PC-9 (cell line): ENCODE measurements around the gene TTC32. TPM values are rescaled to one million over a fixed set of nuclear protein-coding genes. Genes with fewer than 3 reads are reported as not detected.

ENCODE experiments used
- BruUV-seq: library from RNA; stranded (reverse); fragments of 400-500 nt; replicated peaks from 2 replicates; lab custom pipeline; 2021; lab: Mats Ljungman, UMichigan
- CTCF ChIA-PET: fragments of 300-600 bp; sonication (Branson Sonifier 250); formaldehyde crosslinking; loops from one replicate; lab custom pipeline; 2022; ENCODE audit warnings: antibody characterized with exemption; lab: Charles Lee
- POLR2A ChIA-PET: fragments of 300-600 bp; sonication (Branson Sonifier 250); formaldehyde crosslinking; loops from one replicate; lab custom pipeline; 2022; ENCODE audit warnings: antibody characterized with exemption; ENCODE audit not compliant: unreplicated experiment; lab: Charles Lee
- DNase-seq, 2 experiments: peaks; one replicate each; pipeline versions ENCODE4 v3.0.0 to v3.0.0-alpha.2; 2015 to 2022; ENCODE audit warnings: mixed read lengths in 1 of 2
- H2AFZ ChIP-seq: fragments of 200-600 bp; sonication (generic); 2 replicates; pipeline ENCODE4 v1.8.1; 2017; ENCODE audit warnings: antibody characterized with exemption
- H3F3A ChIP-seq: fragments of 200-600 bp; sonication (generic); 2 replicates; pipeline ENCODE4 v1.8.1; 2017; ENCODE audit warnings: antibody characterized with exemption, mild to moderate bottlenecking, low read depth; ENCODE audit not compliant: insufficient read depth
- H3K27ac ChIP-seq: fragments of 200-600 bp; sonication (generic); 2 replicates; pipeline ENCODE4 v1.6.1; 2016; ENCODE audit warnings: mixed run types
- H3K27me3 ChIP-seq: fragments of 200-600 bp; sonication (generic); 2 replicates; pipeline ENCODE4 v1.6.1; 2016; ENCODE audit warnings: low read depth, mixed run types; ENCODE audit not compliant: insufficient read depth
- H3K36me3 ChIP-seq: fragments of 200-600 bp; sonication (generic); 2 replicates; pipeline ENCODE4 v1.6.1; 2016; ENCODE audit warnings: low read depth, mixed run types
- H3K4me1 ChIP-seq: fragments of 200-600 bp; sonication (generic); replicated peaks from 2 replicates; pipeline ENCODE4 v1.6.1; 2016; ENCODE audit warnings: mixed run types; ENCODE audit not compliant: insufficient read depth
- H3K4me2 ChIP-seq: fragments of 200-600 bp; sonication (generic); 2 replicates; pipeline ENCODE4 v1.6.1; 2017; ENCODE audit warnings: mixed run types
- H3K4me3 ChIP-seq: fragments of 200-600 bp; sonication (generic); 2 replicates; pipeline ENCODE4 v1.6.1; 2016; ENCODE audit warnings: mixed run types
- H3K79me2 ChIP-seq: fragments of 200-600 bp; sonication (generic); 2 replicates; pipeline ENCODE4 v1.6.1; 2017; ENCODE audit warnings: low read depth, mixed run types
- H3K9me2 ChIP-seq: fragments of 200-600 bp; sonication (generic); 2 replicates; pipeline ENCODE4 v1.8.1; 2017; ENCODE audit warnings: mild to moderate bottlenecking; ENCODE audit not compliant: insufficient read depth
- H3K9me3 ChIP-seq: fragments of 200-600 bp; sonication (generic); 2 replicates; pipeline ENCODE4 v1.8.1; 2016; ENCODE audit warnings: low read depth; ENCODE audit not compliant: insufficient read depth
- H4K20me1 ChIP-seq: fragments of 200-600 bp; sonication (generic); 2 replicates; pipeline ENCODE4 v1.8.1; 2017; ENCODE audit not compliant: insufficient read depth
- CTCF ChIP-seq: fragments of 200-600 bp; sonication (generic); conservative IDR thresholded peaks from 2 replicates; pipeline ENCODE4 v1.6.1; 2017; ENCODE audit warnings: mixed run types, antibody characterized with exemption, mild to moderate bottlenecking, moderate library complexity
- EZH2 ChIP-seq: fragments of 200-600 bp; sonication (generic); IDR thresholded peaks from 2 replicates; pipeline ENCODE4 v1.8.0; 2017; ENCODE audit warnings: antibody characterized with exemption, low read depth
- intact Hi-C: fragments of 100-400 bp; cut with micrococcal nuclease; formaldehyde crosslinking; loops from one replicate; pipeline ENCODE4 v1.10.0; 2022; ENCODE audit not compliant: unreplicated experiment
- total RNA-seq: library from RNA; stranded (reverse); gene quantifications from 2 replicates; pipeline ENCODE4 v1.2.3, GENCODE V29; 2021

TTC32 gene
- total RNA-seq, 1 experiment from 2014 or later, result 36.2 TPM

GRCh38 chr2:19942199-19942598, 40.4 kb upstream of the TTC32 start:
- Histone ChIP-seq H3K9me3 (no peaks in the 10 kb centered on the region), H3K79me2 (no peaks in the 10 kb centered on the region), H3K27me3 (no peaks in the 10 kb centered on the region), H2AFZ (no peak overlapping the region), H3K27ac (no peak overlapping the region), H3K36me3 (0 out of 2 replicates have a peak, but pooled peaks cover 8% of the 10 kb centered on the region), H3F3A (no peaks in the 10 kb centered on the region), H3K4me1 (0 out of 2 replicates have a peak, but pooled peaks cover 3% of the 10 kb centered on the region), H4K20me1 (no peaks in the 10 kb centered on the region), H3K4me2 (no peak overlapping the region), H3K9me2 (no peaks in the 10 kb centered on the region), H3K4me3 (no peak overlapping the region)
- no peak for TF ChIP-seq EZH2
- TF ChIP-seq CTCF, result no peak
- BruUV-seq, result no TSS peak
- intact Hi-C loops, result no loop called here
- CTCF ChIA-PET, result no interaction called here
- POLR2A ChIA-PET, result interaction anchor here (0.6 kb wide), 1 partner anchor 1048 kb away, joined by 22 read pairs; no protein-coding TSS in a partner anchor
- DNase-seq, result no peak

- H3K36me3 ChIP-seq, result peaks cover 28% of the 10 kb centered on the region
- H2AFZ ChIP-seq, result no peak overlapping the region
- intact Hi-C loops, result loop anchor here (10.0 kb wide), 1 partner anchor 132 kb away; no protein-coding TSS in a partner anchor
- H3K4me1 ChIP-seq, result peaks cover 26% of the 10 kb centered on the region
- H3K27ac ChIP-seq, result no peak overlapping the region
- H3K4me2 ChIP-seq, result no peak overlapping the region
- TF ChIP-seq CTCF, result no peak
- no peak for TF ChIP-seq EZH2
- peaks cover 7% of the 10 kb centered on the region for H3K9me3 ChIP-seq
- no peaks in the 10 kb centered on the region for H4K20me1 ChIP-seq
- H3F3A ChIP-seq, result peaks cover 17% of the 10 kb centered on the region
- no peak overlapping the region for H3K4me3 ChIP-seq
- no peaks in the 10 kb centered on the region for H3K79me2 ChIP-seq
- no peak for DNase-seq
- no peaks in the 10 kb centered on the region; the same call in 1 of the 2 replicates for H3K9me2 ChIP-seq
- no peaks in the 10 kb centered on the region for H3K27me3 ChIP-seq
- CTCF ChIA-PET, result no interaction called here
- BruUV-seq, result no TSS peak
- POLR2A ChIA-PET, result no interaction called here
These were observed 35.2 kb upstream of the TTC32 start for GRCh38 chr2:19937004-19937403.

GRCh38 chr2:19936203-19936602, 34.4 kb upstream of the TTC32 start:
- Histone ChIP-seq H3K9me3 (peaks cover 15% of the 10 kb centered on the region), H4K20me1 (no peaks in the 10 kb centered on the region), H3K79me2 (no peaks in the 10 kb centered on the region), H3K4me3 (no peak overlapping the region), H3K4me2 (no peak overlapping the region), H3K36me3 (peaks cover 35% of the 10 kb centered on the region), H2AFZ (no peak overlapping the region), H3K4me1 (peaks cover 34% of the 10 kb centered on the region), H3K9me2 (no peaks in the 10 kb centered on the region; the same call in 1 of the 2 replicates), H3F3A (peaks cover 24% of the 10 kb centered on the region), H3K27ac (no peak overlapping the region), H3K27me3 (no peaks in the 10 kb centered on the region)
- intact Hi-C loops, result loop anchor here (10.0 kb wide), 1 partner anchor 131 kb away; no protein-coding TSS in a partner anchor
- ChIA-PET CTCF (interaction anchor here (1.1 kb wide), 1 partner anchor 20 kb away, joined by 3 read pairs; no protein-coding TSS in a partner anchor), POLR2A (no interaction called here)
- no peak for DNase-seq
- BruUV-seq, result no TSS peak
- TF ChIP-seq EZH2 (no peak), CTCF (no peak)
